Measurements from ENCODE around the gene FBXO48.
"Not testable (repeated sequence)": the region's sequence is repeated elsewhere in the genome, so short reads cannot be mapped to it uniquely, and the experiment has no call there.

Gene FBXO48

GRCh38 chr2:68467077-68467960, at the start of gene FBXO48, which contains the start of gene APLF:
TSS of gene FBXO48 (minus strand) at chr2:68467294. CDS start at chr2:68465145, 2,149 bp downstream.
TSS of gene APLF (plus strand) at chr2:68467585. CDS start at chr2:68467732, 147 bp downstream.
- peak; percentile 96 for DNase-seq (ENCODE audit: low read depth in 1 of 2, low spot score in 1 of 2)

GRCh38 chr2:68516051-68516955, 49.2 kb upstream of the FBXO48 start:
- DNase-seq (ENCODE audit: low read depth in 1 of 2, low spot score in 1 of 2), result no peak

GRCh38 chr2:68514316-68514929, 47.3 kb upstream of the FBXO48 start:
- DNase-seq (ENCODE audit: low read depth in 1 of 2, low spot score in 1 of 2), result no peak

GRCh38 chr2:68512966-68513365, 45.9 kb upstream of the FBXO48 start:
- no peak for DNase-seq (ENCODE audit: low read depth in 1 of 2, low spot score in 1 of 2)

GRCh38 chr2:68512326-68512725, 45.2 kb upstream of the FBXO48 start:
- DNase-seq (ENCODE audit: low read depth in 1 of 2, low spot score in 1 of 2), result no peak

- no peak for DNase-seq (ENCODE audit: low read depth in 1 of 2, low spot score in 1 of 2)
These were observed 39.1 kb upstream of the FBXO48 start for GRCh38 chr2:68506170-68506569.

GRCh38 chr2:68505603-68506159, 38.6 kb upstream of the FBXO48 start:
- no peak for DNase-seq (ENCODE audit: low read depth in 1 of 2, low spot score in 1 of 2)

GRCh38 chr2:68501768-68502167, 34.7 kb upstream of the FBXO48 start:
- DNase-seq (ENCODE audit: low read depth in 1 of 2, low spot score in 1 of 2), result no peak

GRCh38 chr2:68500649-68501048, 33.6 kb upstream of the FBXO48 start:
- no peak for DNase-seq (ENCODE audit: low read depth in 1 of 2, low spot score in 1 of 2)

GRCh38 chr2:68499133-68499532, 32.0 kb upstream of the FBXO48 start:
- no peak for DNase-seq (ENCODE audit: low read depth in 1 of 2, low spot score in 1 of 2)

GRCh38 chr2:68491582-68491981, 24.5 kb upstream of the FBXO48 start:
- no peak for DNase-seq (ENCODE audit: low read depth in 1 of 2, low spot score in 1 of 2)

GRCh38 chr2:68489282-68489681, 22.2 kb upstream of the FBXO48 start:
- no peak for DNase-seq (ENCODE audit: low read depth in 1 of 2, low spot score in 1 of 2)

- DNase-seq (ENCODE audit: low read depth in 1 of 2, low spot score in 1 of 2), result not testable (repeated sequence)
These were observed 21.5 kb upstream of the FBXO48 start for GRCh38 chr2:68488605-68489004.

- DNase-seq (ENCODE audit: low read depth in 1 of 2, low spot score in 1 of 2), result no peak
These were observed 20.8 kb upstream of the FBXO48 start for GRCh38 chr2:68487773-68488355.

- DNase-seq (ENCODE audit: low read depth in 1 of 2, low spot score in 1 of 2), result no peak
These were observed 15.9 kb upstream of the FBXO48 start for GRCh38 chr2:68483011-68483410.

- no peak for DNase-seq (ENCODE audit: low read depth in 1 of 2, low spot score in 1 of 2)
These were observed 15.3 kb upstream of the FBXO48 start for GRCh38 chr2:68482296-68482820.

- DNase-seq (ENCODE audit: low read depth in 1 of 2, low spot score in 1 of 2), result no peak
These were observed 11.6 kb upstream of the FBXO48 start for GRCh38 chr2:68478688-68479087.

GRCh38 chr2:68476454-68476853, 9.4 kb upstream of the FBXO48 start:
- no peak for DNase-seq (ENCODE audit: low read depth in 1 of 2, low spot score in 1 of 2)

- DNase-seq (ENCODE audit: low read depth in 1 of 2, low spot score in 1 of 2), result no peak
These were observed 8.5 kb upstream of the FBXO48 start for GRCh38 chr2:68475576-68475975.

- DNase-seq (ENCODE audit: low read depth in 1 of 2, low spot score in 1 of 2), result no peak
These were observed 8.0 kb upstream of the FBXO48 start for GRCh38 chr2:68475110-68475509.

Data from activated T-helper 1 cell treated with anti-CD3 and anti-CD28 coated beads, Interleukin-2, amount 50 U/mL, for 16 hours (primary cell).